Dermis blood vessel endothelial cell (primary cell): Measurements from ENCODE around the gene RTTN. TPM values are rescaled to one million over a fixed set of nuclear protein-coding genes. Genes with fewer than 3 reads are reported as not detected.

Source experiments
- DNase-seq: peaks from one replicate; pipeline ENCODE4 v3.0.0; 2010
- total RNA-seq: library from RNA; depleted of rRNA; stranded (reverse); fragments of >200 nt; gene quantifications from 2 replicates; pipeline ENCODE4 v1.2.3, GENCODE V29; 2014

Gene RTTN
- total RNA-seq, 1 donor from 2014 or later, result 13.1 TPM

DNA sequence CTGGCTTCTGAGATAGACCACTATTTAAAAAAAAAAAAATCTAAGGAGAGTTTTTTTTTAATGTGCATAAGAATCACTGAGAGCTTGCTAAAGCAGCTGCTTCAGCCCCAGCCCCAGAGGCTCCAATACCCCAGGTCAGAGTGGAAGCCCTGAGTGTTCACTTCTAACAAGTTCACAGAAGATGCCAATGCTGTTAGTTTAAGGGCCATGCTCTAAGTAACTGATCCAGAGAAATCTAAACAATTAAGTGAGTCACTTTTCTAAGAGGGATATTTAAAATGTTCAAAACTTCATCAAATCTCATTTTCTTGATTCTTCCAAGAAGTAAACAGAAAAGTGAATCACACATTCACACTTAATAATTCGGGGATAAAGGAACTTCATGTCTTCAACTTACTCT is 131.4 kb downstream of the RTTN start:
- no peak for DNase-seq

DNA sequence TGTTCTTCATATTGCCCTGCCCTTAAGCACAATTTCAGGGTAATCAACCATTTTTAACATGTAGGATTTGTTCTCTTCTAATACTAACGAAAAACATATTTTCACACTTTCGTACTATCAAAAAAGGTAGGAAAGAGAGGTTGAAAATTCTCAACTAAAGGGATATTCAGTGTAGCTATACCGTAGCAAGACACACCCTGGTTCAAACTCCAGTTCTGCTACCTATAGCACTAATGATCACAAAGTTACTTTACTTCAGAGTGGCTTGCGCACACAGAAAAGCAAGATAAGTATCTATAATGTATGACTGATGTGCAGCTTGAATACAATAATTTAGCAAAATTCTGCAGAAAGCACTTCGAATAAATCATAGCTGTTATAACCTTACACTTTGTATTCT is 132.1 kb downstream of the RTTN start:
- DNase-seq, result no peak

- peak; percentile 39 for DNase-seq
Measured at GRCh38 chr18:70072678-70073077, 132.8 kb downstream of the RTTN start.

DNA sequence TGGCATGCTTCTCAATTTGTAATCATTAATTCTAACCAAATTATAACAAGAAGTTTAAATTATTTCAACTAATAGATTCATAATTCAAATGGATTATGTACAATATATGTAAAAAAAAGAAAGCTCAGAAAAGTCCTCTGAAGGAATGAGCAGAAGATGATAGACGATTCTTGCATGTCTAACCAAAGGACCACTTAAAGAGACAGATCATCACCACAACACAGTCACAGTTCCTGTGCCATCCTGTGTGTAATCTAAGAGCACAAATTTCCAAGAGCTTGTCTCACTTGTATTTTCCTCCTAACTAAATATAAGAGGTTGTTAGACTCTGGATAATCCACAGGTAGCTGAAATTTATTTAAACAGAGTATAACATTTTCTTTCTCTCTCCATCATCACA is 135.5 kb downstream of the RTTN start:
- DNase-seq, result no peak

DNA sequence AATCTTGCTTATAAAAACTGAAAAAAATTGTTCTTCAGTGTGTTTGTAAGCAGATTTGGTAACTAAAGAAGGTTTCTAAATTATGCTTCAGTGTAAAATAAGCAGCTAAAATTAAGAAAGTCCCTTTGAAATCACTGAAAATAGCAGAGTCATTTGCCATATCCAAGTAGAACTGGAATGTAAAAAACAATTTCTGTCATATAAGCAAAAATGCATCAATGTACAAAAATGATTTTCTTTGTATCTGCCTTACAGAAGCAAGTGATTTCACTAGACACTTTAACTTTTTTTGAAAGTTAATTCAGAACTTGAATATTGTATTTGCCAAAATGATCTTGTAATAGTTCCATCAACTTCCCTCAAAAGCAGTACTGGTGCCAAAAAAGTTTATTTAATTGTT is 136.1 kb downstream of the RTTN start:
- DNase-seq, result no peak

- DNase-seq, result no peak
Measured at GRCh38 chr18:70068981-70069380, 136.5 kb downstream of the RTTN start.

DNA sequence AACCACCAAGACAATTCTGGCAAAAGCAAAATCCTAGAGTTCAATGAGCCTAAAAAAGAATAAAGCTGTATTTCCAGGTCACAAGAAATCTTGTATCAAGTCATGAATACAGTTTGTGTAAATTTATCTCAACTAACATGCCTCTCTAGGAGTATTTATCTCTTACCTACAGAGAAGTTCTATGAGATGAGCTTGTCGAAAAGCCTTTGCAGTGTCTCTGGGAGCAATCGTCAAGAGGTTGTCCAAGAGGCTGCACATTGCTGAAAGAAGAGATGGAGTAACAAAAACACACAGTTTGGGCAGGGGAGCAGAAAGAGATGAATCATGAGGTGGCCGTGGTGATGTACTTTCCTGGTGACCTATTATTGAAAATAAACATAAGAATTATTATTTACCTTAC is 145.8 kb downstream of the RTTN start:
- DNase-seq, result no peak

- DNase-seq, result no peak
Measured at GRCh38 chr18:70058916-70059315, 146.6 kb downstream of the RTTN start.

DNA sequence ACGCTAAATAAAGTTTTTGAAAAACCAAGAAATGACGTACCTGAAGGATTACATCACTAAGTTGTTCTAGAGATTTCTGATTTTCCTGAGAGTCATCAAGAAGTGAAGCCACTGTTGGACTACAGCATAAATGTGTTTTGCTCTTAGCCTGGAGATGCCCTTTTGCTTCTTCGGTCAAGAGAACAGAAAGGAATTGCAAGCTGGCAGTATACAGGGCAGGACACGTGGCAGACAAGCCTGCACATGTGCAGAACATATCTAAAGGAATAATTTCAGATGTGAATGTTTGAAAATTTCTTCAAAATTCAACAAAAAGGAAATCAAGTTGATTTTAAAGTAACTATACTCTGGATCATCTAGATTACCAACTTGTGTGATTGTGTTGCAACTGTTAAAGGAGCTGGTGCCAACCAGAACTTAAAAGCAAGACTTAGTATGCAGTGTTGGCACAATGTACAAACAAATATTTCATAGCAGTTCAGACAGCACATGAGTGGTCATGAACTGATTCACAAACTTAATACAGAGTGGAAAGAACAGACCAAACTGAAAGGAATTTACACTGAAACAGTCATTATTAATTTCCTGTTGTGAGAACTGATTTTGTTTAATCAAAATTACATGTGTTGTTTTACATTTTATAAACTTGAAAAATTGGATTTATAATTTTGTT is 157.4 kb downstream of the RTTN start:
- DNase-seq, result peak; percentile 21

GRCh38 chr18:70046796-70047195 is 158.7 kb downstream of the RTTN start:
- DNase-seq, result no peak

- DNase-seq, result no peak
Measured at GRCh38 chr18:70046207-70046606, 159.3 kb downstream of the RTTN start.

- DNase-seq, result peak; percentile 90
Measured at GRCh38 chr18:70044632-70045031, 160.9 kb downstream of the RTTN start.

DNA sequence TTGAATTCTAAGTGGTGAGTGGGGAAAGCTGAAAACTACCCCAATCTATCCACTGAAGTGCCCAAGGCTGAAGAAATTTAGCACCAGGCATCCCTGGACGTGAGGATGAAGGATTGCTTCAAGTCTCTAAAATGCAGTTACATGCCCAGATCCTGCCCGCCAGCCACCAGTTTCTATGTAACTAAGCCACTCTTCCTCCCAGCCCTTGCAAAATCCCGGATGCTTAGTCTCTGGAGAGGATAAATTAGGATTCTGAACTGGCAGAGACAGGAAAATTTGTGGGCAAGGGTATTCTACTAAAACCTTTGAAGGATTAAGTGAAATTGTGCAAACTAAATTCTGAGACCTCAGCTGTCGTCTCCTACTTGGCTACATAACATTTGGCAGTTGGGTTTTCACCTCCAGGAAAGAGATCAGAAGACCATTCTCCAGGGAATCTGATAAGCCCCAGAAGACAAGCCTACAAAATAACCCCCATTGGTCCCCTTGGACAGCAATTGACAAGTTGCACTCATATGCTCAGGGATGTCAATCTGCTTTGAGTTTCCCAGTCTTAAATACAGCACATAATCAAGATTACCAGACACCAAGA is 163.9 kb downstream of the RTTN start:
- DNase-seq, result no peak

DNA sequence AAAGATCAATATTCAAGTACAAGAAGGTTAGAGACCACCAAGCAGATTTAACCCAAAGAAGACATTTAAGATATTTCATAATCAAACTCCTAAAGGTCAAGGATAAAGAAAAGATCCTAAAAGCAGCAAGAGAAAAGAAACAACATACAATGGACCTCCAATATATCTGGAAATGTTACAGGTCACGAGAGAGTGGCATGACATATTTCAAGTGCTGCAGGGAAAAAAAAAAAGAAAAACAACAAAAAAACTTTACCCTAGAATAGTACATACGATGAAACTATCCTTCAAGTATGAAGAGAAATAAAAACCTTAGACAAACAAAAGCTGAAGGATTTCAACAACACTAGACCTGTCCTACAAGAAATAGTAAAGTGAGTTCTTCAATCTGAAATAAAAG is 166.3 kb downstream of the RTTN start:
- DNase-seq, result no peak

DNA sequence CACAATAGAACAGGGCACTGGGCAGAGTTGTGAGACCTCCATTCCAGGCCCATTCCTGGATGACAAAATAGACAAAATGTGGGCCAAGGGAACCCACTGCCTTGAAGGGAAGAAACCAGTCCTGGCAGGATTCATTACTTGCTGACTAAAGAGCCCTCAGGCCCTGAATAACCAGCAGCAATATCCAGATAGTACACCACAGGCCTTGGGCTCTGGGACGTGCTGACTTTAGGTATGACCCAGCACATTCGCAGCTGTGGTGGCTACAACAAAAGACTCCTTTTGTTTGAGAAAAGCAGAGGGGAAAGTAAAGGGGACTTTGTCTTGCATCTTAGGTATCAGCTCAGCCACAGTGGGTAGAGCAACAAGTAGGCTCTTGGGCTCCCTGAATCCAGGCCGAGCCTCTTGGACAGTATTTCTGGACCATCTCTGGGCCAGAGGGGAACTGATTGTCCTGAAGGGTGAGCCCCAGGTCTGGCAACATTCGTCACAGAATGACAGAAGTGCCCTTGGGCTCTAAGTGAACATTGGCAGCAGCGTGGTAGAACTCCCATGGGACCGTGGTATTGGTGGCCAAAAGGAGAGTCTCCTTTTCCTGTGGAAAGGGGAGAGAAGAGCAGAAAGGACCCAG is 167.9 kb downstream of the RTTN start:
- no peak for DNase-seq

- no peak for DNase-seq
Measured at GRCh38 chr18:70036771-70037347, 168.6 kb downstream of the RTTN start.

- no peak for DNase-seq
Measured at GRCh38 chr18:70036168-70036567, 169.3 kb downstream of the RTTN start.

DNA sequence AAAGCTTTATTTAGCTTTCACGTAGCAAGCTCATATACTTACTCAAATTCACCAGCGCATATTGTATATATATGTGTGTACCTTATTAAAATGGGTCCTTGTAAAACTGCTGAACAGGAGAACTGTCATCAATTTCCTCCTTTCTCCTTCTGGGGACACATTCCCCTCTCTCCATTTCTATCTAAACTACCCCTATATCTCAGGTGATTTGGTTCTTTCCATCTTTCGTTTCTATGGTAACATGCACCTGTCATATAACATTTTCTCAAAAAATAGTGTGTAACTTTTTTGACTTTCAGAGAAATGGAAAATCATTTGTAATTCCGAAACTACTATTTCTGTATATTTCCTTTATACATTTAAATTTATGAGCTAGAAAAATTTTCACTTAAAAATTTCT is 174.3 kb downstream of the RTTN start:
- no peak for DNase-seq

DNA sequence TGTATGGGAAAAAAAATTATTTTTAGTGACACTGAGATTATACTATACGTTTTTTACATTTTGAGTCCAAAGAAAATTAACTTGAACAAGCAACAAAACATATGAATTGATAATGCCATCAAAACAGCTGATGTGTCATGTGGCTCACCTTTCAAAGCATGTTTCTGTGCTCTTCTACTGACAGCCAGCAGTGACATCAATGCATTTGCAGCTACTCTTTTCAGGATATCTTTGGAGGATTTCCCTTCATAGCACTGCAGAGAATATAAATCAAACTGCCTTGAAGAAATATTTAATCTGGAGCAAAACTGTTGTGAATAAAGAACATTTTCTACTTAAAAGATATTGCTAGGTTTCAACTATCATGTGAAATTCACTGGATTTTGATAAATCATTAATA is 174.8 kb downstream of the RTTN start:
- no peak for DNase-seq

DNA sequence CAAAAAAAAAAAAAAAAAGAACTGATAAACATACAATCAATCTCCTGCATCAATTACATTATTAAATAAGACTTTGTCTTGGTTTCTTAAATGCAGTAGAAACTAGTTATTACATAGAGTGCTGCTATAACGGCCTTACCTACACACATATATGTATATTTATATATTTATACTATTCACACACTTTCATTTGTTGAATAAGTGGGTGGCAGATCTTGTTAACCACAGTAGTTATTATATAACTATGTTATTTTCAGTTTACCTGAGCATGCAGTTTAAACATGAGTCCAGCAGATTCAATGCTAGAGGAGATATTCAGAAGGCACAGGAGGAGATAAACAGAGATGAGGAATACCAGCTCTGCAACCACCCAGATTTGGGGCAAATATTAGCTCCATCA is 176.3 kb downstream of the RTTN start:
- DNase-seq, result no peak

DNA sequence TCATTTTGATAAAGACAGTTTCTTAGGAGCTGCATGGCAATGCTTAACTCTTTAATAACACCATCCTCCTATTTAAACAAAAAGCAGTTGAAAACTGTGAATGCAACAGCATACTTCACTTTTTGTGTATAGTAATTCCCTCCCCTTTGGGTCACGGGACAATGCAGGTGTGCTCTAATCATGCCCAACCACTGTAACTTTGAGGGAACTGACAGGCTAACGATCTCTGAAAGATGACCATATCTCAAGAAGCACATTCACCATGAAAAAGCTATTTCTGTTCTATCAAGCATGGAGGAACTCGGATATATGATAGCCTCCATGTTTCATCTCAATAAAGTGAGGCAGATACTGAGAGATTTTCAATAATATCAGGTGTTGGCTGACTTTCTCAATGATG is 176.8 kb downstream of the RTTN start:
- DNase-seq, result no peak

DNA sequence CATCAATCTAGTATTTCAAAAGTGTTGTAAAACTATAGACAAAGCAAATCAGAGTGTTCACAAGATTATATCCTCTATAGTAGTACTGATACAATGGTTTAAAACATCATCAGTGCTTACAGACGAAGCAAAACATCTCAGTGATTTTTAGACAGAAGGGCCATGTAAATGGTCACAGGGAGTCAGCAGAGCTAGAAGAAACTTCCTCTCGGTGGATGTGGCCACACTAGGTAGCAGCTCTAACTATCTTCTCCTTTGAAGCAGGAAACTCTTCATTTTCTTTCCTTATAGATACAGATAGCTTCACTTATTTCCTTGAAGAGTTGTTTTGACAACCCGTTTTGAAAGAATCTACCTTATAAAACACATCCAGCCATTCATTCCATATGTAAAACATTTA is 177.4 kb downstream of the RTTN start:
- no peak for DNase-seq

DNA sequence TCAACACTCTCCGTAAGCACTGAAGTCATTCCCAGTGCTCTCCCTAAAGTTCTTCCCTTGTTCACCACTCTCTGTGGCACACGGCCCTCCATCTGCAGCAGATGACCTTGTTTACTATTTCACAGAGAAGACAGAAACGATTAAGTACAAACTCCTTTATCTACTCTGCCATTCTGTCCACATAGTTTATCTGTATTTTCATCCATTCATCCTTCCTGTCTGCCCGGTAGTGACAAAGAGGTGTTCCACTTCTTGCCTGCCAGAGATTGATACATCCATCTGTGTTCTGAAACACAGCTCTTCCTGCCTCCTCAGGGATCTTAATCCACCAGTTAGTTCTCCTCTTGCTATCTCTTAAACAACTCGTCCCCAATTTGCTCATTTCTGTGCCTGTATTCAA is 179.9 kb downstream of the RTTN start:
- no peak for DNase-seq

DNA sequence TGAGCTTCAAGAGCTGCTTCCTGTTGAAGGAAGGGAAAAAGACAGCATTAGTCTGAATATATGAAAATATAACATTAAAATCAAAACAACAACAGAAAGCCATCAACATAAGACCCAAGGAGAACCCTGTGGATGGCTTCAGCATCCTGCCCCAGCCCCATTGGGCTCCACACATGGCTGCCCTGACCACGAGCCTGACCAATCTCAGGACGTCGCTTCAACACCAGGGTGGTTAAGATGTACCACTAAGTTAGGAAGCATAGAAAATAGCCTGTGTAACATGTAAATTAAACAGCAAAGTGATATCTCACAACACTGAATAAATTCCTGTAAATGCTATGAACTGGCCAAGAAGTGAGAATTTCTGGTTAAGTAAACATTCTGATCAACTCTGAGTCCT is 180.7 kb downstream of the RTTN start:
- DNase-seq, result no peak
